Panc1 (cell line): ENCODE data around the gene C1QTNF12. TPM values are rescaled to one million over a fixed set of nuclear protein-coding genes. Genes with fewer than 3 reads are reported as not detected.

Experiments
- ATAC-seq: fragments of 200-7000 bp; cut with Tn5 transposase; 2 replicates; pipeline ENCODE4 v1.9.1; 2020; ENCODE audit warnings: mild to moderate bottlenecking, moderate library complexity
- BruUV-seq: library from RNA; stranded (reverse); fragments of 400-500 nt; replicated peaks from 2 replicates; lab custom pipeline; 2021; lab: Mats Ljungman, UMichigan
- CTCF ChIA-PET: fragments of 300-600 bp; sonication (Branson Sonifier 250); formaldehyde crosslinking; loops from one replicate; lab custom pipeline; 2022; ENCODE audit warnings: antibody characterized with exemption; lab: Charles Lee
- POLR2A ChIA-PET: fragments of 300-600 bp; sonication (Branson Sonifier 250); formaldehyde crosslinking; loops from one replicate; lab custom pipeline; 2022; ENCODE audit warnings: antibody characterized with exemption; lab: Charles Lee
- DNase-seq: peaks from one replicate; pipeline ENCODE4 v3.0.0-alpha.2; 2010; ENCODE audit warnings: low read depth, low spot score
- H3K27ac ChIP-seq: 2 replicates; pipeline ENCODE4 v1.5.1; 2011; ENCODE audit warnings: mild to moderate bottlenecking, low read length, inconsistent platforms
- H3K27me3 ChIP-seq: fragments of 200-500 bp; sonication (Bioruptor generic); 2 replicates; pipeline ENCODE4 v1.6.0; 2014; ENCODE audit warnings: low read length, inconsistent platforms; ENCODE audit not compliant: control insufficient read depth, insufficient read depth
- H3K36me3 ChIP-seq: fragments of 200-500 bp; sonication (Bioruptor generic); 2 replicates; pipeline ENCODE4 v1.5.1; 2014; ENCODE audit warnings: inconsistent platforms, mild to moderate bottlenecking, low read length, moderate library complexity; ENCODE audit not compliant: control insufficient read depth, insufficient read depth
- H3K4me1 ChIP-seq: 2 replicates; pipeline ENCODE4 v1.5.1; 2011; ENCODE audit warnings: inconsistent platforms, mild to moderate bottlenecking, low read length, moderate library complexity; ENCODE audit not compliant: control insufficient read depth, insufficient read depth
- H3K4me3 ChIP-seq, 2 experiments: 2 replicates each; pipeline ENCODE4 v1.5.1; 2011 to 2012; ENCODE audit warnings: low read depth in 2 of 2, low read length in 2 of 2, mild to moderate bottlenecking in 2 of 2, inconsistent platforms in 1 of 2, moderate library complexity in 1 of 2
- H3K9me3 ChIP-seq: fragments of 200-500 bp; sonication (Bioruptor generic); 2 replicates; pipeline ENCODE4 v1.5.1; 2014; ENCODE audit warnings: low read depth, mild to moderate bottlenecking, inconsistent platforms, low read length, moderate library complexity; ENCODE audit not compliant: control insufficient read depth, insufficient read depth
- POLR2AphosphoS5 ChIP-seq: IDR thresholded peaks from 2 replicates; pipeline ENCODE4 v1.6.1; 2012; ENCODE audit warnings: mild to moderate bottlenecking, low read depth, low read length, moderate library complexity
- REST ChIP-seq, 2 experiments: IDR thresholded peaks; 2 replicates each; pipeline ENCODE4 v1.6.1; 2011 to 2012; ENCODE audit warnings: low read depth in 2 of 2, control low read depth in 1 of 2, low read length in 1 of 2, mild to moderate bottlenecking in 1 of 2, moderate library complexity in 1 of 2; ENCODE audit not compliant: insufficient read depth in 1 of 2
- SIN3A ChIP-seq: IDR thresholded peaks from 2 replicates; pipeline ENCODE4 v1.6.1; 2012; ENCODE audit warnings: low read depth, mild to moderate bottlenecking, low read length, moderate library complexity, borderline replicate concordance; ENCODE audit not compliant: insufficient read depth
- TCF7L2 ChIP-seq: IDR thresholded peaks from 2 replicates; pipeline ENCODE4 v1.6.1; 2011; ENCODE audit warnings: mild to moderate bottlenecking, low read depth, low read length, inconsistent platforms
- in situ Hi-C: cut with HindIII; loops from 2 replicates; pipeline ENCODE4 v1.10.0; 2016; ENCODE audit warnings: low sequenced_read_pairs, low pct_unique_long_range_greater_than_20kb
- intact Hi-C: fragments of 100-400 bp; cut with micrococcal nuclease; formaldehyde crosslinking; loops from one replicate; pipeline ENCODE4 v1.10.0; 2022; ENCODE audit not compliant: unreplicated experiment
- total RNA-seq: library from RNA; stranded (reverse); gene quantifications from one replicate; pipeline ENCODE4 v1.2.1, GENCODE V29; 2021; ENCODE audit not compliant: unreplicated experiment
- TF ChIP-seq, protein P1 (sequence below): fragments of 450-650 bp; IDR thresholded peaks from 2 replicates; pipeline ENCODE4 v1.5.1; 2017; ENCODE audit warnings: mild to moderate bottlenecking

C1QTNF12 gene
- total RNA-seq, 1 experiment from 2014 or later = 41.4 TPM

DNA sequence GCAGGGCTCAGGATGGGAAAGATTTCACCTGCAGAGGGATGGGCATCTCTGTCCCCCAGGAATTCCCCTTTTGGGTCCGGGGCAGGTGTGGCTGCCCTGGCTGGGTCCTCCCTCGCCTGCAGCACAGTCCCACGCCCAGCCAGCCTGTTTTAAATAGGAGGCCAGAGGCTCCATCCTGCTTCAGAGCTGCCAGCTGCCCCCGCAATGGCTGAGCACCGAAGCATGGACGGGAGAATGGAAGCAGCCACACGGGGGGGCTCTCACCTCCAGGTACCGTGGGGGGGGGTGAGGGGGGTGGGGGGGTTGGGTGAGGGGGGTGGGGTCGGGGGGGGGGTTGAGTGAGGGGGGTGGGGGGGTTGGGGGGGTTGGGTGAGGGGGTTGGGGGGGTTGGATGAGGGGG lies 37.3 kb upstream of the C1QTNF12 start:
- ChIA-PET POLR2A (no interaction called here), CTCF (no interaction called here)
- intact Hi-C loops (no loop called here), in situ Hi-C loops (no loop called here)
- BruUV-seq = no TSS peak
- no peak for TF ChIP-seq SIN3A
- TF ChIP-seq POLR2AphosphoS5 = no peak
- no peak for TF ChIP-seq TCF7L2
- TF ChIP-seq, protein P1, sequence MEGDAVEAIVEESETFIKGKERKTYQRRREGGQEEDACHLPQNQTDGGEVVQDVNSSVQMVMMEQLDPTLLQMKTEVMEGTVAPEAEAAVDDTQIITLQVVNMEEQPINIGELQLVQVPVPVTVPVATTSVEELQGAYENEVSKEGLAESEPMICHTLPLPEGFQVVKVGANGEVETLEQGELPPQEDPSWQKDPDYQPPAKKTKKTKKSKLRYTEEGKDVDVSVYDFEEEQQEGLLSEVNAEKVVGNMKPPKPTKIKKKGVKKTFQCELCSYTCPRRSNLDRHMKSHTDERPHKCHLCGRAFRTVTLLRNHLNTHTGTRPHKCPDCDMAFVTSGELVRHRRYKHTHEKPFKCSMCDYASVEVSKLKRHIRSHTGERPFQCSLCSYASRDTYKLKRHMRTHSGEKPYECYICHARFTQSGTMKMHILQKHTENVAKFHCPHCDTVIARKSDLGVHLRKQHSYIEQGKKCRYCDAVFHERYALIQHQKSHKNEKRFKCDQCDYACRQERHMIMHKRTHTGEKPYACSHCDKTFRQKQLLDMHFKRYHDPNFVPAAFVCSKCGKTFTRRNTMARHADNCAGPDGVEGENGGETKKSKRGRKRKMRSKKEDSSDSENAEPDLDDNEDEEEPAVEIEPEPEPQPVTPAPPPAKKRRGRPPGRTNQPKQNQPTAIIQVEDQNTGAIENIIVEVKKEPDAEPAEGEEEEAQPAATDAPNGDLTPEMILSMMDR = no peak
- no peak for TF ChIP-seq REST (IDR thresholded peaks at IDR 0.05; ENCODE audit: insufficient read depth in 1 of 2, low read depth in 2 of 2, low read length in 1 of 2)
- Histone ChIP-seq H3K27me3 (no peaks in the 10 kb centered on the region), H3K4me3 (no peak overlapping the region), H3K4me1 (peaks cover 18% of the 10 kb centered on the region), H3K36me3 (no peaks in the 10 kb centered on the region), H3K27ac (no peak overlapping the region), H3K9me3 (no peaks in the 10 kb centered on the region)
- DNase-seq (no peak), ATAC-seq (peak; percentile 51)

DNA sequence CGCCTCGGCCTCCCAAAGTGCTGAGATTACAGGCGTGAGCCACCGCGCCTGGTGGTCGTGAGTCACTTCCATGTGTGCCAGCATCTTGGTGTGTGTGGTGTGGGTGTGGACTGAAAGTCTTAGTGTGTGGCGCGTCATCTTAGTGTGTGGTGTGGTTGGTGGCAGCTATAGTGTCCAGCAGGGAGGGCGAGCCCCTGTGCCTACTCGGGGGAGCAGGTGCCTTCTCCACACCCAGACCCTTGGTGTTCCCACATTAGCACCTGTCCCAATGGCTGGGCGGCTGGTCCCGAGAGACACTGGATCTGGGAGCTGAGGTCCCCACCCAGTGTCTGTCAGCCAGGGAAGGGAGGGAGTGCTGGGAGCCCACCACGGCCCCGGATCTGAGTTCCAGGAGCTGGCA lies 36.5 kb upstream of the C1QTNF12 start:
- Histone ChIP-seq H3K27ac (no peak overlapping the region), H3K9me3 (no peaks in the 10 kb centered on the region), H3K4me3 (no peak overlapping the region), H3K27me3 (no peaks in the 10 kb centered on the region), H3K4me1 (peaks cover 18% of the 10 kb centered on the region), H3K36me3 (no peaks in the 10 kb centered on the region)
- intact Hi-C loops = no loop called here
- BruUV-seq = no TSS peak
- TF ChIP-seq SIN3A (no peak), TCF7L2 (no peak), REST (IDR thresholded peaks at IDR 0.05; ENCODE audit: insufficient read depth in 1 of 2, low read depth in 2 of 2, low read length in 1 of 2) (no peak), POLR2AphosphoS5 (no peak)
- TF ChIP-seq, protein P1 = no peak
- ATAC-seq (no peak), DNase-seq (no peak)
- ChIA-PET CTCF (interaction anchor here (0.6 kb wide), 1 partner anchor 9 kb away, joined by 3 read pairs; the partner anchor contains the start of gene UBE2J2), POLR2A (interaction anchor here (0.7 kb wide), 1 partner anchor 300 kb away, joined by 4 read pairs; no protein-coding TSS in a partner anchor)
- in situ Hi-C loops = no loop called here
